ENCODE results near the gene NSMCE1. TPM values are rescaled to one million over a fixed set of nuclear protein-coding genes. Genes with fewer than 3 reads are reported as not detected.

The NSMCE1 gene
- total and polyA plus RNA-seq, 2 of the 4 experiments (the other 2 are of a cell fraction) = 47.5 to 120 TPM

- no peak overlapping the region for H2BK15ac ChIP-seq (ENCODE audit: low read depth, low read length)
- H4K5ac ChIP-seq (ENCODE audit: low read depth, low read length) = no peak overlapping the region
- in situ Hi-C loops (cut with MboI; ENCODE audit: low sequenced_read_pairs) (no loop called here), intact Hi-C loops (cut with micrococcal nuclease) (no loop called here), dilution Hi-C loops (cut with HindIII; ENCODE audit: low sequenced_read_pairs, unreplicated experiment) (no loop called here)
- H3K56ac ChIP-seq (ENCODE audit: extremely low read depth, insufficient read depth, low read length) = no peak overlapping the region
- no peak overlapping the region for H3K27ac ChIP-seq (ENCODE audit: insufficient read depth, low read length)
- H2AK9ac ChIP-seq (replicated peaks; ENCODE audit: low read depth, low read length, poor library complexity) = no peak overlapping the region
- no peak overlapping the region for H3K23ac ChIP-seq (ENCODE audit: low read depth, low read length)
- no peak for DNase-seq
- CTCF ChIA-PET = no interaction called here
- H4K91ac ChIP-seq (ENCODE audit: insufficient read depth, low read depth, low read length) = no peak overlapping the region
- no TSS peak for BruUV-seq (replicated peaks)
- no peak overlapping the region for H3K18ac ChIP-seq (ENCODE audit: low read depth, low read length)
- H2BK20ac ChIP-seq (ENCODE audit: low read depth, low read length) = no peak overlapping the region
- WGBS, 2 experiments (ENCODE audit: extremely low coverage in 2 of 2, insufficient read length in 1 of 2) = no CpG with 5 or more reads among the region's 9 CpGs
- peaks cover 9% of the 10 kb centered on the region; the same call in 1 of the 2 replicates for H3K36me3 ChIP-seq (ENCODE audit: control insufficient read depth, insufficient read depth, low read length)
- no peaks in the 10 kb centered on the region; the same call in 1 of the 2 replicates for H4K20me1 ChIP-seq (ENCODE audit: insufficient read depth, low read length)
- H3K4me2 ChIP-seq (ENCODE audit: low read depth, low read length) = no peak overlapping the region
- peaks cover 18% of the 10 kb centered on the region for H3K9me1 ChIP-seq (ENCODE audit: insufficient read depth, low read length)
- H2BK120ac ChIP-seq (ENCODE audit: low read depth, low read length) = no peak overlapping the region
- H3K4ac ChIP-seq (ENCODE audit: low read depth, low read length) = no peak overlapping the region
- no peak overlapping the region for H2AK5ac ChIP-seq (ENCODE audit: low read depth, low read length)
- ATAC-seq (ENCODE audit: low read depth) = no peak
- POLR2A ChIA-PET (ENCODE audit: unreplicated experiment) = no interaction called here
- peaks cover 24% of the 10 kb centered on the region for H3K4me1 ChIP-seq (ENCODE audit: control insufficient read depth, insufficient read depth, low read length)
- no peak overlapping the region for H4K8ac ChIP-seq (ENCODE audit: low read depth in 2 of 2, low read length in 2 of 2)
- no peak for TF ChIP-seq RFX5 (IDR thresholded peaks at IDR 0.05; ENCODE audit: low read depth, low read length)
- TF ChIP-seq RCOR1 (IDR thresholded peaks at IDR 0.05; ENCODE audit: insufficient replicate concordance, low read length) = no peak
- TF ChIP-seq MAFK (IDR thresholded peaks at IDR 0.05; ENCODE audit: low read depth, low read length) = no peak
- no peak for TF ChIP-seq MAZ (IDR thresholded peaks at IDR 0.05; ENCODE audit: borderline replicate concordance, low read depth, low read length)
- TF ChIP-seq POLR2A (IDR thresholded peaks at IDR 0.05; ENCODE audit: low read depth, low read length) = no peak
- no peaks in the 10 kb centered on the region for H3K9me3 ChIP-seq (ENCODE audit: control insufficient read depth, insufficient read depth, low read length)
- H3K79me1 ChIP-seq (ENCODE audit: low read depth in 1 of 2, low read length in 2 of 2) = peaks cover 0 to 7% of the 10 kb centered on the region in 2 experiments; a peak in 1 of 4 replicates
- H3K9ac ChIP-seq (ENCODE audit: low read depth, low read length) = no peak overlapping the region
- H2BK5ac ChIP-seq (ENCODE audit: low read depth, low read length, poor library complexity, severe bottlenecking) = no peak overlapping the region
- H3K27me3 ChIP-seq (ENCODE audit: control insufficient read depth, insufficient read depth, low read length) = no peaks in the 10 kb centered on the region
- H2AFZ ChIP-seq (replicated peaks; ENCODE audit: low read length, poor library complexity) = no peak overlapping the region
- no peak overlapping the region for H3K4me3 ChIP-seq (ENCODE audit: insufficient read depth, low read depth, low read length)
- no peak overlapping the region for H3K14ac ChIP-seq (replicated peaks; ENCODE audit: low read depth, low read length)
Measured at GRCh38 chr16:27218756-27219155, 49.8 kb downstream of the NSMCE1 start.
